Adrenal gland (tissue), 5 donors: ENCODE measurements around the gene ZBTB32.

ENCODE experiments used
- CTCF ChIP-seq, 6 experiments: fragments of 450-650 bp in 4 of 6; fragments of 200-600 bp in 2 of 6; sonication (generic) in 1 of 6; IDR thresholded peaks; 1 replicate in 5 of 6; 2 replicates in 1 of 6; pipeline versions ENCODE4 v1.5.1 to v1.8.0; 2016 to 2021; ENCODE audit warnings: antibody characterized with exemption in 6 of 6, mild to moderate bottlenecking in 2 of 6, moderate library complexity in 1 of 6
- POLR2A ChIP-seq, 2 donors: fragments of 450-650 bp; IDR thresholded peaks; one replicate each; pipeline ENCODE4 v1.6.1; 2017; ENCODE audit warnings: antibody characterized with exemption in 2 of 2, mild to moderate bottlenecking in 2 of 2, moderate library complexity in 1 of 2
- donor health status: DM: no; HTN: no; CAD: no.

- no peak for TF ChIP-seq CTCF (IDR thresholded peaks at IDR 0.05)
- TF ChIP-seq POLR2A (IDR thresholded peaks at IDR 0.05) = peak in 1 of 2 donors; percentile 64
These were observed 51.4 kb downstream of the ZBTB32 start for GRCh38 chr19:35755550-35756376.
